BLaER1 (cell line): Measurements from ENCODE around the gene ADGRL1.
"Not testable (repeated sequence)": the region's sequence is repeated elsewhere in the genome, so short reads cannot be mapped to it uniquely, and the experiment has no call there.

Experiments used
- H3K27ac ChIP-seq: shearing (Covaris generic); formaldehyde crosslinking; 2 replicates; pipeline ENCODE4 v1.8.1; 2022
- H3K27me3 ChIP-seq: shearing (Covaris generic); formaldehyde crosslinking; 2 replicates; pipeline ENCODE4 v1.8.1; 2022
- H3K36me3 ChIP-seq: shearing (Covaris generic); formaldehyde crosslinking; 2 replicates; pipeline ENCODE4 v1.8.1; 2022
- H3K4me1 ChIP-seq: shearing (Covaris generic); formaldehyde crosslinking; 2 replicates; pipeline ENCODE4 v1.8.1; 2022
- H3K4me2 ChIP-seq: shearing (Covaris generic); formaldehyde crosslinking; 2 replicates; pipeline ENCODE4 v1.8.1; 2022
- H3K4me3 ChIP-seq: shearing (Covaris generic); formaldehyde crosslinking; 2 replicates; pipeline ENCODE4 v1.8.1; 2022
- H3K9ac ChIP-seq: shearing (Covaris generic); formaldehyde crosslinking; 2 replicates; pipeline ENCODE4 v1.8.1; 2022
- H3K9me3 ChIP-seq: shearing (Covaris generic); formaldehyde crosslinking; 2 replicates; pipeline ENCODE4 v1.8.1; 2022
- H4K20me1 ChIP-seq: shearing (Covaris generic); formaldehyde crosslinking; 2 replicates; pipeline ENCODE4 v1.8.1; 2022
- Cebpa-rat ChIP-seq: shearing (Covaris generic); IDR thresholded peaks from 2 replicates; pipeline ENCODE4 v1.8.1; 2022

ADGRL1 gene

DNA sequence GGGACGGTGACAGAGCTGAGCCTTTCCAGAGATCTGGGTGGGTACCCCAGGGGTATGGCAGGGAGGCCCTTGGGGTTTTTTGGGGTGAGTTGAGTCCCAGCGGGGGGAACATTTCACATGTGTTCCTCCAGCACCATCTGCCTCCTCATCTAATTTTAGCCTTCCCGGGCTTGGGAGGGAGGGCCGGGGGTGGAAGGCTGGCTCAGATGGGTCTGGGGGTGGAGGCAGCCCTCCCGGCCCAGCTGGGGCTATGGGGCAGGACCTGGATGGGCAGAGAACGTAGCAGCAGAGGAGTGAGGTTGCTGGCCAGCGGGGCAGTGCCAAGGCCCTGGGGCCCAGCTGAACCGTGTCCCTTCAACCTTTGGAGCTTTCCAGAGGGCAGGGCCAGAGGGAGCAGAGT is 23.5 kb downstream of the ADGRL1 start:
- H3K9ac ChIP-seq: 0 out of 2 replicates have a peak overlapping the region, but pooled peaks have one; percentile 19
- no peaks in the 10 kb centered on the region for H3K9me3 ChIP-seq
- H3K36me3 ChIP-seq: peaks cover 12% of the 10 kb centered on the region
- no peak overlapping the region for H3K4me3 ChIP-seq
- no peaks in the 10 kb centered on the region for H3K27me3 ChIP-seq
- H3K4me1 ChIP-seq: peaks cover 62% of the 10 kb centered on the region
- peak overlapping the region; percentile 93 for H3K4me2 ChIP-seq
- no peak for TF ChIP-seq Cebpa-rat
- peaks cover 38% of the 10 kb centered on the region for H4K20me1 ChIP-seq
- peak overlapping the region; percentile 76; the same call in 1 of the 2 replicates for H3K27ac ChIP-seq

DNA sequence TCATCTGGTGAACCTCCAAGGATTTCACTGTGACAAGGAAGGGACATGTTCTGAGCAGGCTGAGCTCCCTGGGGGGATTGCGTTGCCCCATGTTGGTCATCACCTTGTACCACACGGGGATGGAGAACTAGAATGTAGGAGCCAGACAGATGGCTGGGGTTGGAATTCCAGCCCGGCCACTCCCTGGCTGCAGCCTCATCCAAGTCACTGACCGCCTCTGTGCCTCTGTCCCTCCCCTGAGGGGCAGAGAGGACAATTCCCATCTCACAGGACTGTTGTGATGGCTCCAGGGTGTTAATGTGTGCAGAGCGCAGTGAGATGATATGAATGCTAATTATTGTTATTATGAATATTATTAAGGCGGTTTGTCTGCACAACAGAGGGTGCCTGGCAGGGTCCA is 24.1 kb downstream of the ADGRL1 start:
- Histone ChIP-seq H3K4me1 (peaks cover 56% of the 10 kb centered on the region), H3K9ac (no peak overlapping the region), H3K9me3 (no peaks in the 10 kb centered on the region), H3K4me3 (no peak overlapping the region), H3K27me3 (no peaks in the 10 kb centered on the region), H4K20me1 (peaks cover 38% of the 10 kb centered on the region), H3K36me3 (peaks cover 18% of the 10 kb centered on the region), H3K27ac (0 out of 2 replicates have a peak overlapping the region, but pooled peaks have one; percentile 76), H3K4me2 (peak overlapping the region; percentile 93)
- TF ChIP-seq Cebpa-rat: no peak

DNA sequence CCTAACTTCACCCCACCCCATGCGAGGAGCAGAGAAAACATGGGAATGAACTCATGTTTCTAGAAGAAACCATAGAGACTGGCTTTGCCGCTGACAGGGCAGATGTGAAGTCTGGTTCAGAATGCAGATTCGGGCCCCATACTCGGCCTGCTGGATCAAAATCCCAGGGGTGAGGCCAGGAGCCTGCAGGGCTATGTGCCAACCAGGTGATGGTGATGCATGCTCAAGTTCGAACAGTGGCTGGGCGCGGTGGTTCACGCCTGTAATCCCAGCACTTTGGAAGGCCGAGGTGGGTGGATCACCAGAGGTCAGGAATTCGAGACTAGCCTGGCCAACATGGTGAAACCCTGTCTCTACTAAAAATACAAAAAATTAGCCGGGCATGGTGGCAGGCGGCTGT is 24.8 kb downstream of the ADGRL1 start:
- H3K27me3 ChIP-seq, H3K4me3 ChIP-seq, H3K9ac ChIP-seq, H3K4me2 ChIP-seq, H3K9me3 ChIP-seq, H3K27ac ChIP-seq: not testable (repeated sequence)
- peaks cover 34% of the 10 kb centered on the region for H4K20me1 ChIP-seq
- peaks cover 25% of the 10 kb centered on the region for H3K36me3 ChIP-seq
- H3K4me1 ChIP-seq: peaks cover 51% of the 10 kb centered on the region

DNA sequence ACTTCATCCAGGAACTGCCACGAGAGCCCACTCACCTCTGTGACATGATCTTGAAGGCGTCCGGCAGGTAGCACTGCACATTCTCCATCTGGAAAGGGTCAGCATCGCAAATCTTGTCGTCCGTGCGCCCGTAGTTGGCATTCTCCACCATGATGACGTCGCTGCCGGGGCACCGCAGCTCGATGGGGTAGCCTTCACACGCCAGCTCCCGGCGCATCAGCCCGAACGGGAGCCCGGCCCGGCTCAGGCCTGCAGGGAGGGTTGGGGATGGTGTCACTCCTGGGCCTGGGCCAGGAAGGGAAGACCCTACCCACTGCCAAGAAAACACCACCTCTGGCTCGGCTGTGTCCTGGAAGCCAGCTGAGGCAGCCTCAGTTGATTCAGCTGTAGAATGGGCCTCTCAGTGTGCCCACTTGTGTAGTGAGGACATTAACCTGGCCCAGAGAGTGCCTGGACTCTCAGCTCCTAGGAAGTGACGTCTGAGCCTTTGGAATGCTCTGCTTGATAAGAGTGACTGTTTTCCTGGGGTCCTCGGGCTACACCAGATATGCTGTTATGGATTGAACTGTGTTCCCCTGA is 28.4 kb downstream of the ADGRL1 start:
- no peak overlapping the region for H3K4me3 ChIP-seq
- H3K27ac ChIP-seq: no peak overlapping the region
- H3K9ac ChIP-seq: no peak overlapping the region
- H3K27me3 ChIP-seq: no peaks in the 10 kb centered on the region
- H3K4me2 ChIP-seq: no peak overlapping the region
- no peak for TF ChIP-seq Cebpa-rat
- H3K4me1 ChIP-seq: peaks cover 28% of the 10 kb centered on the region
- H3K9me3 ChIP-seq: no peaks in the 10 kb centered on the region
- peaks cover 8% of the 10 kb centered on the region for H4K20me1 ChIP-seq
- H3K36me3 ChIP-seq: peaks cover 57% of the 10 kb centered on the region

DNA sequence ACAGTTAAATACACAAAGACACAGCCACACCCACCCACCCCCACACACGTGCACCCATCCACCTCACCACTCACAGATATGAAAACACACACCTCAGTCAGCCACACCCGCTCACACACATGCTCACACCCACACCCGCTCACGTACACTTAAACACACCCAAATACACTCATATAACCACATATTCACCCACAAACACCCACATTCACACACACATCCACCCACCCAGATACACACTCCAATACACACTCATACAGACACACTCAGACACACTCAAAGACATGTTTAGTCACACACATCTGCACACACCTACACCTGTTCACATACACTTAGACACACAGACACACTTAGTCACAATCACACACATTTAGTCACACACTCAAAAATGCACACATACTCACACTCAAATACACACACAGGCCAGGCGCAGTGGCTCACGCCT is 30.6 kb downstream of the ADGRL1 start:
- Histone ChIP-seq H3K9me3 (0 out of 2 replicates have a peak, but pooled peaks cover 3% of the 10 kb centered on the region), H3K9ac (no peak overlapping the region), H3K4me3 (no peak overlapping the region), H3K27me3 (no peaks in the 10 kb centered on the region), H4K20me1 (no peaks in the 10 kb centered on the region), H3K27ac (no peak overlapping the region), H3K36me3 (peaks cover 79% of the 10 kb centered on the region), H3K4me2 (no peak overlapping the region), H3K4me1 (peaks cover 35% of the 10 kb centered on the region)
- no peak for TF ChIP-seq Cebpa-rat

DNA sequence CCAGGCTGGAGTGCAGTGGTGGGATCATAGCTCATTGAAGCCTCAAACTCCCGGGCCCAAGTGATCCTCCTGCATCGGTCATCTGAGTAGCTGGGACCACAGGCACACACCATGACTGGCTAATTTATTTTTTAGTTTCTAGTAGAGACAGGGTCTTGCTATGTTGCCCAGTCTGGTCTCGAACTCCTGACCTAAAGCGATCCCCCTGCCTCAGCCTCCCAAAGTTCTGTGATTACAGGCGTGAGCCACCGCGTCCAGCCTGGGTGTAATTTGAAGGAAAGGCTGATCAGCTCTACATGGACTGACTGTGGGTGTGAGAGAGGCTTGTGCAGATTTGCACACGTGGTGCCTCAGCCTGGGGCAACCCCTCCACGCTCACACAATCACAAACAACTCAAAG is 31.1 kb downstream of the ADGRL1 start:
- 0 out of 2 replicates have a peak, but pooled peaks cover 3% of the 10 kb centered on the region for H3K9me3 ChIP-seq
- no peak for TF ChIP-seq Cebpa-rat

DNA sequence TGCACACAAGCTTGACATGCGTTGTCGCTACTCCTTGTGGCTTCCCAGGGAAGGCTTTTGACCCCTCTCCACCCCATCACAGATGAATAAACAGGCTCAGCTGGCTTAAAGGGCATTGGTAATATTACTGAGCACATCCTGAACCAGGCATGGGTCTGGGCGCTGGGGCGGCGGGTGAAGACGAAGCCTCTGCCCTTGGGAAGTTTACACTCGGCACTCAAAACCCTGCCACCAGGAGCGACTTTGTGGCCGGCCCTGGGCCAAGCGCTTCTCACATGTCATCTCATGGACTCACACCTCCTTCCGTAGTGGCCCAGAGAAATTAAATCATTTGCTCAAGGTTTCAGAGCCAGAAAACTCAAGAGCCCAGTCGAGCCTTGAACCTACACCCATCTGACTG is 37.0 kb downstream of the ADGRL1 start:
- Histone ChIP-seq H3K27me3 (no peaks in the 10 kb centered on the region), H3K36me3 (peaks cover 58% of the 10 kb centered on the region), H3K9me3 (0 out of 2 replicates have a peak, but pooled peaks cover 3% of the 10 kb centered on the region), H3K4me1 (peaks cover 80% of the 10 kb centered on the region), H3K9ac (no peak overlapping the region), H3K27ac (no peak overlapping the region), H3K4me2 (peak overlapping the region; percentile 94), H3K4me3 (no peak overlapping the region), H4K20me1 (0 out of 2 replicates have a peak, but pooled peaks cover 10% of the 10 kb centered on the region)
- no peak for TF ChIP-seq Cebpa-rat

More for the DNA sequence above, 31.1 kb downstream of the ADGRL1 start:
- H3K4me2 ChIP-seq: no peak overlapping the region
- no peaks in the 10 kb centered on the region for H3K27me3 ChIP-seq
- peaks cover 35% of the 10 kb centered on the region for H3K4me1 ChIP-seq
- H4K20me1 ChIP-seq: no peaks in the 10 kb centered on the region
- H3K9ac ChIP-seq: no peak overlapping the region
- H3K27ac ChIP-seq: no peak overlapping the region
- no peak overlapping the region for H3K4me3 ChIP-seq
- peaks cover 84% of the 10 kb centered on the region for H3K36me3 ChIP-seq

DNA sequence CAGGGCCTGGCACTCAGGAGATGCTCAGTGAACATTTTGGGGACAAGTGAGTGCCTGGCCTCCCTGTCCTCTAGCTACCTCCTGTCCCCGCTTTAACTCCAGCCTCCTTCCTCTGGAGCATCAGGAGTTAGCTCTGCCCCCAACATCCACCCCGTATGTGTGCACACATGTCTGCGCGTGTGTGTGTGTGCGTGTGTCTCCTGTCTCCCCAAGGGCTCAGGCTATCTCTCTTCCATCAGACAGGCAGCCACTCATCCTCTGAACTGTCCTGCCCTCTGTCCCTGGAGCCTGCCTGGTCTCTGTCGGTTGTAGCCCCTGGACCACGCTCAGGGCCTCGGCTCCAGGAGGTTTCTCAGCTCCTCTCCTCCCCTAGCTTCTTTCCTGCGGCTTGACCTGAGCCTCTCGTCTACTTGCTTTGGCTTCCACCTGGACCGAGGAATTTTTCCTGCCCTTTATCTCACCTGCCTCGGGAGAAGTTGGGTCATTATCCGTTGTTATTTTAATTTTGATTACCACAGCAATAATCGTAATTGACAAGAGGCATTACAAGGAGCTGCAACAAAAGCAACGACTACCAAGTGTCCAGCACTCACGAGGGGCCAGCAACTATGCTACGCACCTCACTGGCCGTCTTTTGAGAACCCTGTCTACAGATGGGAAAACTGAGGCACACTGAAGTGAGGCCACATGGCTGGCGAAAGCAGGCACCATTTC is 37.6 kb downstream of the ADGRL1 start:
- Histone ChIP-seq H3K9me3 (0 out of 2 replicates have a peak, but pooled peaks cover 3% of the 10 kb centered on the region), H3K4me2 (peak overlapping the region; percentile 94), H3K9ac (peak overlapping the region; percentile 28; the same call in 1 of the 2 replicates), H3K4me3 (peak overlapping the region; percentile 44; the same call in 1 of the 2 replicates), H3K27ac (peak overlapping the region; percentile 23; the same call in 1 of the 2 replicates), H4K20me1 (0 out of 2 replicates have a peak, but pooled peaks cover 10% of the 10 kb centered on the region), H3K27me3 (no peaks in the 10 kb centered on the region), H3K36me3 (peaks cover 52% of the 10 kb centered on the region), H3K4me1 (peaks cover 80% of the 10 kb centered on the region)
- no peak for TF ChIP-seq Cebpa-rat

DNA sequence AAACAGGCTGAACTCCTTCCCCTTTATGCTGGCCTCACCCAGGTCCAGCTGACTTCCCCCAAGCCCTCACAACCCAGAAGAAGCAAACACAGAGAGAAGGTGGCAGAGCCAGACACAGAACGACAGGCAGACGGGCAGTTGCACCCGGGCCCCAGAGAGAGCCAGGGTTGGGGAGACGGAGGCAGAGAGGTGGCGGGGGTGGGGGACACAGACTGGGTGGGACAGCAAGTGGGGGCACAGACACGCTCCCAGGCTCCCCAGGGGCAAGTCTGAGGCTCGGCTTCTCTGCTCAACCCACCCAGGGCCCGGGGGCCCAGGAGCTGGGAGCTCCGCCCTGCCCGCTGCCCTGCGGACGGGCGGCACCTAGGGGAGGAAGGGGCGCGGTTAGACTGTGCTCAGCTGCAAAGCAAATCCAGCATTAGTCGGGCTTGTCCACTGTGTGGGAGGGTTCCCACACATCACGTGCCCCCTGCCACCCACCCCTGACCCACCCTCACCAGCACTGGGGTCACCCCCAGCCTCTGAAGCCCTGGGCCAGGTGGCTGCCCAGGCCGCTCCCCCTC is 38.3 kb downstream of the ADGRL1 start:
- H3K9me3 ChIP-seq: 0 out of 2 replicates have a peak, but pooled peaks cover 3% of the 10 kb centered on the region
- H3K9ac ChIP-seq: peak overlapping the region; percentile 69
- H4K20me1 ChIP-seq: 0 out of 2 replicates have a peak, but pooled peaks cover 10% of the 10 kb centered on the region
- peak overlapping the region; percentile 94 for H3K4me2 ChIP-seq
- TF ChIP-seq Cebpa-rat: no peak
- no peaks in the 10 kb centered on the region for H3K27me3 ChIP-seq
- peaks cover 87% of the 10 kb centered on the region for H3K4me1 ChIP-seq
- H3K36me3 ChIP-seq: peaks cover 50% of the 10 kb centered on the region
- peak overlapping the region; percentile 77 for H3K27ac ChIP-seq
- H3K4me3 ChIP-seq: peak overlapping the region; percentile 44
